ENCODE results near the gene CFAP57. TPM values are rescaled to one million over a fixed set of nuclear protein-coding genes. Genes with fewer than 3 reads are reported as not detected.

CFAP57 gene
- total RNA-seq, result under 0.01 and 0.35 TPM in 2 replicates

GRCh38 chr1:43171876-43172526 is at the start of gene CFAP57, which contains the start of gene EBNA1BP2:
Gene CFAP57, plus strand, starts transcription at chr1:43172330. Its CDS starts 424 bp downstream, at chr1:43172754.
Gene EBNA1BP2, minus strand, starts transcription at chr1:43172290. Its CDS starts 172 bp downstream, at chr1:43172118.

DNA sequence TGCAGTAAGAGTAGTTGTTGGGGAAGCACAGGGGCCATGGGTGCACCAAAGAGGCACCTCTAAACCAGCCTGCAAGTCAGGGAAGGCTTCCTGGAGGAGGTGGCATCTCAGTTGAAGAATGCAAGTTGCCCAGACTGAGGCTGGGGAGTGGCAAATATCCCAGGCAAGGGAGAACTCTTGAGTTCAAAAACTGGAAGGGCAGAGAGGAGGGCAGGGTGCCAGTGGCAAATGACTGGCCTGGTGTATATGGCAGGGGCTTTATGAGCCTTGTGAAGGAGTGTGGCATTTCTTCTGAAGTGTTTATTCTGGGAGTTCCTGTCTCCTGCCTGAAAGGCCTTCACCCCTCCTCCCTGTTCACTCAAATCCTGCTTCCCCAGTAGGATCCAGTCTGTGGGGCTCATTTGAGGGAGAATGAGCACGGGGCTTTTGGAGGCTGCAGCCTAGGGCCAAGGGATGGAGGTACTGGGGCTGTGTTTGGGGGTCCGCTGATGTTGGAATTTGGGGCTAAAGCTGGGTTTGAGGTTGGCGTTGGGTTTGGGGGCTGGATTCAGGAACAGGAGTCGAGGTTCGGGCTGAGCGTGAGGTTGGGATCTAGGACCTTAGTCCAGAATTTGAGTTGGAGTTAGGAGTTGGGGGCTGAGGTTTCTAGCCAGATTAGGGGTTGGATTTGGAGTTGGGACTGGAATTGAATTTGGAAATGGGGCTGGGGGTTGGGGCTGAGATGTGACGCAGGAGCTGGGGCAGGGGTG is 97.7 kb downstream of the CFAP57 start, which contains the start of gene TMEM125:
TSS of gene TMEM125 (plus strand) at position 357 of the 749 bp plus-strand sequence. CDS start 2,740 bp downstream, outside the sequence.

GRCh38 chr1:43285269-43285990 is 113.3 kb downstream of the CFAP57 start, which contains the start of gene C1orf210:
Gene C1orf210, minus strand, starts transcription at chr1:43285581. Its CDS starts 2,311 bp downstream, at chr1:43283270.

GRCh38 chr1:43300378-43301094 is 128.4 kb downstream of the CFAP57 start, which contains the start of gene TIE1:
Gene TIE1, plus strand, starts transcription at chr1:43300982. Its CDS starts 90 bp downstream, at chr1:43301072.

Other genes starting within 250 kb of the CFAP57 start
- gene SLC2A1, start 213.5 kb upstream of the CFAP57 start, total RNA-seq, result 45.6 and 67.5 TPM in 2 replicates
- gene EBNA1BP2, start within 50 bp of the CFAP57 start, total RNA-seq, result 143 and 155 TPM in 2 replicates
- not detected in 2 replicates for gene TMEM125, start 97.7 kb downstream of the CFAP57 start, total RNA-seq
- gene C1orf210, start 113.3 kb downstream of the CFAP57 start, total RNA-seq, result 0.35 TPM in 1 of 2 replicates, not detected in the other
- gene TIE1, start 128.7 kb downstream of the CFAP57 start, total RNA-seq, result 4.6 and 9.9 TPM in 2 replicates
- gene MPL, start 165.5 kb downstream of the CFAP57 start, total RNA-seq, result 0.53 TPM in 1 of 2 replicates, not detected in the other
- gene CDC20, start 186.7 kb downstream of the CFAP57 start, total RNA-seq, result 157 TPM in 2 replicates
- gene ELOVL1, start 195.7 kb downstream of the CFAP57 start, total RNA-seq, result 86.8 and 121 TPM in 2 replicates
- gene MED8, start 217.5 kb downstream of the CFAP57 start, total RNA-seq, result 95.5 and 95.7 TPM in 2 replicates
- gene SZT2, start 217.6 kb downstream of the CFAP57 start, total RNA-seq, result 10.8 and 17.9 TPM in 2 replicates

Measured in myometrial cell (primary cell).